Activated T-cell treated with anti-CD3 and anti-CD28 coated beads, Interleukin-2, amount 50 U/mL, for 4 hours (primary cell): ENCODE results near the gene CPB2. TPM values are rescaled to one million over a fixed set of nuclear protein-coding genes. Genes with fewer than 3 reads are reported as not detected.

Source experiments
- ATAC-seq, 2 donors: fragments of 200-7000 bp; cut with Tn5 transposase; one replicate each; pipeline ENCODE4 v1.10.0; 2021
- DNase-seq: peaks from one replicate; pipeline ENCODE4 v3.0.0-alpha.2; 2020
- H3K27me3 Mint-ChIP-seq: one replicate; pipeline ENCODE4 v1.8.0; 2021; ENCODE audit warnings: low read depth, mixed read lengths
- H3K36me3 Mint-ChIP-seq: one replicate; pipeline ENCODE4 v1.8.0; 2022; ENCODE audit warnings: mixed read lengths; ENCODE audit not compliant: insufficient read depth
- H3K4me1 Mint-ChIP-seq: one replicate; pipeline ENCODE4 v1.8.0; 2021; ENCODE audit warnings: low read depth, mixed read lengths
- H3K4me3 Mint-ChIP-seq: one replicate; pipeline ENCODE4 v1.8.0; 2021; ENCODE audit warnings: mild to moderate bottlenecking, moderate library complexity, mixed read lengths
- H3K9me3 Mint-ChIP-seq: one replicate; pipeline ENCODE4 v1.8.0; 2021; ENCODE audit warnings: mixed read lengths
- total RNA-seq, 3 donors: library from RNA; stranded (reverse); gene quantifications; one replicate each; pipeline ENCODE4 v1.2.1, GENCODE V29; 2021

Gene CPB2, protein sequence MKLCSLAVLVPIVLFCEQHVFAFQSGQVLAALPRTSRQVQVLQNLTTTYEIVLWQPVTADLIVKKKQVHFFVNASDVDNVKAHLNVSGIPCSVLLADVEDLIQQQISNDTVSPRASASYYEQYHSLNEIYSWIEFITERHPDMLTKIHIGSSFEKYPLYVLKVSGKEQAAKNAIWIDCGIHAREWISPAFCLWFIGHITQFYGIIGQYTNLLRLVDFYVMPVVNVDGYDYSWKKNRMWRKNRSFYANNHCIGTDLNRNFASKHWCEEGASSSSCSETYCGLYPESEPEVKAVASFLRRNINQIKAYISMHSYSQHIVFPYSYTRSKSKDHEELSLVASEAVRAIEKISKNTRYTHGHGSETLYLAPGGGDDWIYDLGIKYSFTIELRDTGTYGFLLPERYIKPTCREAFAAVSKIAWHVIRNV
- total RNA-seq = under 1 TPM; 0.11 to 0.23 (median 0.21) TPM

DNA sequence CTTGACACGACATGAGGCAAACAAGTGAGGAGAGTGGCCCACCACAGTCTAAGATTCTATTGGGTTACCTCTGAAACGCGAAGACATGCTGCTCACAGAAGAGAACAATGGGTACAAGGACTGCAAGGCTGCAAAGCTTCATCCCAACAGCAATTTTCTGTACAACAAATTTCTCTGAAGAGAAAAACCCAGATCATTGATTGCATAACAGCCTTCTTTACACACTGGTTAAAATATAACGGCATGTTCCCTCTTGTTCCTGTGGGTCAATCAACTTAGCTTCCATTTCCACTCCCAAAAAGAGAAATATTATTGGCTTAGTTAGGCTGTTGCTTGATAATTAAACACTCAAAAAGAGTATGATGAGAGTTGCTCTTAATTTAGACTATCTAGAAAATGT, at the start of gene CPB2:
TSS of gene CPB2 (minus strand) at position 166 of the 400 bp plus-strand sequence. CDS start at position 142, 24 bp downstream.
- Mint-ChIP-seq H3K36me3 (no peaks in the 10 kb centered on the region), H3K9me3 (no peaks in the 10 kb centered on the region), H3K27me3 (peaks cover 7% of the 10 kb centered on the region), H3K4me3 (no peak within 1 kb of the TSS), H3K4me1 (peaks cover 9% of the 10 kb centered on the region)
- DNase-seq = no peak
- ATAC-seq = no peak

DNA sequence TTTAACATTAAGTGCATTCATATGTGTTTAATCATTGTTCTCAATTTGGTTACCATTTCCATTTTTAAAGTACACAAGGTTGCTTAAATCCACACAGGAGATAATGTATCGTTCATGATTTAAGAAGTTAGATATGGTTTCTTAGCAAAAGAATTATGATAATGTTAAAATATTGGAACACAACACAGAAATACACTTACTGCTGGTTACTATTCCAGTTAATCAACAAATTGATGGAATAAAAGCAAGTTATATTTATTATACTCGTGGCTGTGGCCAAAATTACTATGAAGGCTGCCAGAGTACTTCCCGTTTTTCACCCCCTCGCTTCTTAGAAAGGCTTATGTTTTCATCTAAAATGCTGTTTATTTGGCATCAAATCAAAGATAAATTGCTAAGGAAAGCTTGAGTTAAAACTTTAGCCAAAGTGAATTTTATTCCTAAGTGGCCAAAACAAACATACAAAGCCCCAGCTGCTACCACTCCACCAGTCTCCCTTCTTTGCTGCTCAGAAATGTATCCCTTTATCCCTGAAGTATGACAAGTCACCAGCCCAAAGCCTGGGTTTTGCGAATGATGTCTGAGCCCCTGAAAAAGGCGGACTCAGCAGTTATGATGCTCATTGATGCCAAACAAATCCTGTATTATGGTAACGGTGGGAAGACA, 49.4 kb upstream of the CPB2 start:
- H3K4me3 Mint-ChIP-seq = no peak overlapping the region
- H3K4me1 Mint-ChIP-seq = peaks cover 45% of the 10 kb centered on the region
- no peaks in the 10 kb centered on the region for H3K27me3 Mint-ChIP-seq
- peaks cover 66% of the 10 kb centered on the region for H3K36me3 Mint-ChIP-seq
- ATAC-seq = no peak
- no peak for DNase-seq
- no peaks in the 10 kb centered on the region for H3K9me3 Mint-ChIP-seq

DNA sequence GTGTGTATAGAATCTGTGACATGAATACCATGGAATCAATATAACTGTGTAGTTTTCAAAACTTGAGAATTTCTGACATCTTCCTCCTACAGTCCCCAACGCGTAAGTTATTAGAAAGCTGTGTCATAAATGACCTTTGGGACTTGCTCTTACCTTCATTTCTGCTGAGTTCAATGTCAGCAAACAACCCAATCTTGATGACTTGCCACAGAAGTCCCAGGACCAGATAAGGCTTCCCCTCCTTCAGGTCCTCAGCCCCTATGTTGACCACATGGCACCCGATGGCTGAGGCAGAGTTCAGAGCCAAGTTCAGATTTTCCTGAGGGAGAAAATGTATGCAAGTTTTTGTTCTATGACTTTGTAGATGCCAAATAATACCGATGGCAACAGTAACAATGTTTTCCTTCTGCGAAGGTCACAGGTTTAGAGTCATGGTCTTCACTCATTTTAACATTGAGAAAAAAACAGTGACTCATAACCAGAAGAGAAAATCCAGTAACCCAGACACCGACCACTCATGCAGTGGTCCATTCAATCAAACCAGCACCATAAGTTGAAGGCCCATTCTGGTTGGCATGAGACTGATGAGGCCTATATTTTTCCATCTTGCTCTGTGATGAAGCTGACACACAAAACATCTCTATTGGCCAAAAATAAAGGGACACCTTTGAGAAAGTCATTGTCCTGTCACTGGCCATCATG, 47.9 kb upstream of the CPB2 start:
- peak in 1 of 2 donors; percentile 25 for ATAC-seq
- Mint-ChIP-seq H3K4me3 (no peak overlapping the region), H3K4me1 (peaks cover 38% of the 10 kb centered on the region), H3K27me3 (no peaks in the 10 kb centered on the region), H3K9me3 (no peaks in the 10 kb centered on the region), H3K36me3 (peaks cover 62% of the 10 kb centered on the region)
- DNase-seq = no peak

DNA sequence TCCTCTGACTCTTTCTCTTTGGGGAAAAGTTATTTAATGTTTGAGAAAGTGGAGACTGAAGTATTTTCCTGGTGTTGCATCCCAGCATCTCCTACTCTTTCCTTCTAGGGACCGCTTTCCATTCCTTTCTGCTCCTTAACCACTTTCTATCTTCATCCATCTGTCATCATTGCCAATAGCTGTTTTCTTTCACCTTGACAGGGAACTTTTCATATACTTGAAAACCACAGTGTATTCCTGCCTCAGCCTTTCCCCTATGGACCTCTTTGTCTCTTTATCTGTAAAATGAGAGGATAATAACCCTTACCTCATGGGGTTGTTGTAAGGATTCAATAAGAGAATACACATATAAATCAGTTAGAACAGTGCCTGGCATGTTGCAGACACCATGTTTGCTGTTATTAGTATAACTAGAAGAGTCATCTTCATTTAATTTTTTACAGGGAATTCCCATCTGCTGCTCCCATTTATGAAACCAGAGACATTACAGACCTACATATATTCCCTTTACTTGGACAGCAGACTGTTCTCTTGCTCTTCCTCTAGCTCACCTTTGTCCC, 45.4 kb upstream of the CPB2 start:
- ATAC-seq (peak in 1 of 2 donors; percentile 16), DNase-seq (no peak)
- no peaks in the 10 kb centered on the region for H3K27me3 Mint-ChIP-seq
- H3K9me3 Mint-ChIP-seq = no peaks in the 10 kb centered on the region
- peaks cover 38% of the 10 kb centered on the region for H3K4me1 Mint-ChIP-seq
- no peak overlapping the region for H3K4me3 Mint-ChIP-seq
- peaks cover 70% of the 10 kb centered on the region for H3K36me3 Mint-ChIP-seq

DNA sequence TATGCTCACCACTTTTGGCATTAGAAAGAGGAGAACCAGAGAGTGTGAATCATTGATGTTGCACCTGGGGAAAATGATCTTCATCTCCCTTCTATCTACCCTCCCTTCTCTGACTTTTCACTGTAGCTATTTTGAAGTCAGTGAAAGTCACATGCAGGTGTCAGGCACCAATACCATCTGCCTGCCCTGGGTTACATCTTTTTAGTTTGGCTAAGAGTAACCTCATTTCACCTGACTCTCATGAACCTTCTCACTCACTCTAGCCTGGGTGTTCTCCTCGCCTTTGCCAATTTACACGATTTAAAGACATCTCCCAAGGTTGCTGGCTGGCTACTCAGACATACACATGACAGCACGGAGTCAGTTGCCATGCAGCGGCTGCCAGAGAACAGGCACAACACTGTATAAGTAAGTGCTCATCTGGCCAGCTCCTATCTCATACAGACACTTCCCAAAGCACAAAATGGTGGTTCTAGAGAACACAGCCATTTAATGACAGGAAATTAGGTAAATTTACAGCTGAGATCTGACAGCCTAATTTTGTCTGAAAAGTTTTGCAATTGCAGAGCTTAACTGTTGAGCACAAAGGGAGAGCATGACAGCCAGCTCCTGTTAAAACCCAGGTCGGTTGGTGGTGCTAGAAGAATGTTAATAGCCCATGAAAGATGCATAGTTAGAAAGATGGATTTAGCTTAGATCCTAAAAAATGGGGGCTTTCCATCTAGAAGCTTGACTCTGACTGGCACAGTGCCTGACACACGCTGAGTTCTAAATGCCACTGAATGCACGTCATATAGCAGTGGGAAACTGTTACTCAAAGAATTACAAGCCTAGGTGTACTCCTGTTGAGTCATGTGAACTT, 44.7 kb upstream of the CPB2 start:
- no peak overlapping the region for H3K4me3 Mint-ChIP-seq
- peaks cover 73% of the 10 kb centered on the region for H3K36me3 Mint-ChIP-seq
- peak; percentile 25 for DNase-seq
- peaks cover 41% of the 10 kb centered on the region for H3K4me1 Mint-ChIP-seq
- H3K27me3 Mint-ChIP-seq = no peaks in the 10 kb centered on the region
- ATAC-seq = peak; percentile 92 to 95
- H3K9me3 Mint-ChIP-seq = no peaks in the 10 kb centered on the region

DNA sequence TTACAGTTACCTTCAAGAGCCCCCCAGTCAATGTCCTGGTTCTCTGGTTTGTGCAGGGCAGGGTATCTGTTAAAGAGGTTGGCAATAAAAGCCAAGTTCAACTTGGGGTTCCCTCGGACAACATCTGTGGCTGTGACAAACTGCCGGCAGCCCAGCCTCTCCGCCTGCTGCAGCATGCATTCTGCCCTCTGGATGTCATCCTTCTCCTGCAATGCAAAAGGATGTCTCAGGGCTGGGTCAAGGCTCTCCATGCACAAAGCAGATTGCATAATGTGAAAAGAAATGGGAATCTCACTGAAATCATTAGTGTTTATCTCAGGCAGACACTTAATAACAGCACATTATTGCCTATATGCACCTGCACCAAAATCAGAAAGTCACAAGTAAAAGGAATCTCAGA, 42.1 kb upstream of the CPB2 start:
- H3K4me3 Mint-ChIP-seq = no peak overlapping the region
- peaks cover 27% of the 10 kb centered on the region for H3K4me1 Mint-ChIP-seq
- peaks cover 65% of the 10 kb centered on the region for H3K36me3 Mint-ChIP-seq
- no peaks in the 10 kb centered on the region for H3K9me3 Mint-ChIP-seq
- H3K27me3 Mint-ChIP-seq = no peaks in the 10 kb centered on the region
- ATAC-seq (no peak), DNase-seq (no peak)

DNA sequence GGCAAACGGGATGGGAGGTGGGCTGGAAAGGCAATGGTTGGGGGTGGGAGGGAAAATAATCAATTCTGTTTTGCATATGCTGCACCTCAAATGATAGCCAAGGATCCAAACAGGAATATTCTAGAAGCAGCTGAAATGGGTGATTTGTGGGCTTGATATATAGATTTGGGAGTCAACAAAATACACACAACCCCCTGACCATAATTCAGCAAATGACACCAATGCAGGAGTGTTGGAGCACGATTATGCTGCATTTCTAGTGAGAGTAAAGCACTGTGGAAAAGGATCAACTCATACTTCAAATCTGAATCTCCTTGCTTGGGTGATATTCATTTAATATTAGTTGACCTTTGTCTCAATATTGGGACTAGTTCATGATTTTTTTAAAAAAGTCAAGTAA, 41.1 kb upstream of the CPB2 start:
- Mint-ChIP-seq H3K4me3 (no peak overlapping the region), H3K9me3 (no peaks in the 10 kb centered on the region), H3K36me3 (peaks cover 67% of the 10 kb centered on the region), H3K27me3 (no peaks in the 10 kb centered on the region), H3K4me1 (peaks cover 26% of the 10 kb centered on the region)
- DNase-seq (no peak), ATAC-seq (no peak)

DNA sequence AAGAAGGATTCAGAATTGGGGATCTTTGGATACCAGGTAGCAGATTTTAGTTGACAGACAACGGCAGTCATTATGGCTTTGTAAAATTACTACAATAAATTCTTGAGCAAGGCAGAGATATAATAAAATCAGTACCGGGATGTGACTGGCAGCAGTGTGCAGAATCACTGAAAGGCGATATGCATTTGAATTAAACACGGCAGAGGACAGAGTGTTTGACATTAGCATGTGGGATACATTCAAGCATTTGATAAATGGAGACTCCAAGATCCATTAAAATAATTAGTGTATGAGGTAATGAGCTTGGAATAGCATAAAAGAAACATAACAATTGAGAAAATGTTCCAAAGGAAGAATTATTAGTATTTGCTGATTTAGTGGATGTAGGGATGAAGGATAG, 40.3 kb upstream of the CPB2 start:
- H3K36me3 Mint-ChIP-seq = peaks cover 64% of the 10 kb centered on the region
- H3K4me1 Mint-ChIP-seq = peaks cover 26% of the 10 kb centered on the region
- H3K27me3 Mint-ChIP-seq = no peaks in the 10 kb centered on the region
- H3K9me3 Mint-ChIP-seq = no peaks in the 10 kb centered on the region
- no peak for DNase-seq
- no peak overlapping the region for H3K4me3 Mint-ChIP-seq
- ATAC-seq = no peak

DNA sequence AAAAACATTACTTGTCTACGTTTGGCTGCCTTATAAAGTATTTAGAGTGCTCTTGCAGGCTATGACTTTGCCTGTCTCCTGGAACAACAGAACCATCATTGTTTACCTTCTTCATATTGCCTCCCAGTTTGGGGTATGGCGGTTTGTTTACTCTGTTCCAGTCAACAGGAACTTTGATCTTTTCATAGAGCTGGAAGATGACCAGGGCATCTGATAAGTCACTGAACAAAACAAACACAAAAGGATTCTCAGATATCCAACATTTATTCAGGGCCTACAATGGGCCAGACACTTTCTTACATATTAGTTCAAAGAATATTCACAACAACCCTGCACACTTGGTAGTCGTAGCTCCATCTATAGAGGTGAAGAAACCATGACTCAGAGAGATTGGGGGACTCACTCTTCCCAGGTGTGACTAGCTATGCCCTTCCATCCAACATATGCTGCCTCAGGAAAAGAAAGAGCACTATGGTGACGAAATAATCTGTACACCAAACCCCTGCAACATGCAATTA, 38.4 kb upstream of the CPB2 start:
- DNase-seq (no peak), ATAC-seq (no peak)
- Mint-ChIP-seq H3K4me3 (no peak overlapping the region), H3K36me3 (peaks cover 57% of the 10 kb centered on the region), H3K27me3 (no peaks in the 10 kb centered on the region), H3K9me3 (no peaks in the 10 kb centered on the region), H3K4me1 (peaks cover 21% of the 10 kb centered on the region)

DNA sequence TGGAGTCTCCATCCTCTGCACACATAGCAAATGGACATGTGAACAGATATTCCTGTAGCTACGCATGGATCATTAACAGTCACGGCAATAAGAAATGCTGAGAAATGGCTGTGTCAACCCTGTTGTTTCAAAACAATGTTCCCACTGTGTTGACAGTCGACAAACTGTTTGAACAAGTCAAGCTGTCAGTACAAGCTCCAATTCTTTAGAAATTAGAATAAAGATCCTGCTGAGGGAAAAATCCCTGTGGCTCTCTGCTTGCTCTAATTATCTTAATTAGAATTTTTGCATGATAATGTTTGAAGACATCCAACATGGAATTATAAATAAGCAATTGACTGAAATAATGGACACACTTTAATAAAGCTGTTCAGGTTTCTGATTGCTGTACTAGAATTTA, 37.9 kb upstream of the CPB2 start:
- Mint-ChIP-seq H3K36me3 (peaks cover 57% of the 10 kb centered on the region), H3K4me1 (peaks cover 24% of the 10 kb centered on the region), H3K4me3 (no peak overlapping the region), H3K27me3 (no peaks in the 10 kb centered on the region), H3K9me3 (no peaks in the 10 kb centered on the region)
- DNase-seq = no peak
- no peak for ATAC-seq

DNA sequence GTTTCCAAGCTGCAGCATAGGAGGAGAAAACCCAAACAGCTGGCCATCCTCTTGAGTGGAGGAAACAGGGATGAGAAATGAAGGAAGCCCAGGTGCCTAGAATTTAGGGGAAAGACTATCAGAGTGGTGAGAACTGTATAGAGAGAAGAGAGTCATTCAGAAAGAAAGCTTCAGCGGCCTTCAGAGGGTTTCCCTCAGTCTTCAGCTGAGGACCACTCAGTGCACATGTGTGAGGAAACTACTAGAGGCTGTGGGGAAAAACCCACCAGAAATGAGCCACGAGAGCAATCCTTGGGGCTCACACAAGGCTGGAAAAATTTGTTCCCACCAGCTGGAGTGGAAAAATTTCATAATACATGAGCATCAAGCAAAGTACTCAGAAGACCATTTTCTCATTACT, 35.2 kb upstream of the CPB2 start:
- peak in 1 of 2 donors; percentile 51 for ATAC-seq
- Mint-ChIP-seq H3K9me3 (no peaks in the 10 kb centered on the region), H3K27me3 (no peaks in the 10 kb centered on the region), H3K4me1 (peaks cover 31% of the 10 kb centered on the region), H3K4me3 (no peak overlapping the region), H3K36me3 (peaks cover 57% of the 10 kb centered on the region)
- no peak for DNase-seq

DNA sequence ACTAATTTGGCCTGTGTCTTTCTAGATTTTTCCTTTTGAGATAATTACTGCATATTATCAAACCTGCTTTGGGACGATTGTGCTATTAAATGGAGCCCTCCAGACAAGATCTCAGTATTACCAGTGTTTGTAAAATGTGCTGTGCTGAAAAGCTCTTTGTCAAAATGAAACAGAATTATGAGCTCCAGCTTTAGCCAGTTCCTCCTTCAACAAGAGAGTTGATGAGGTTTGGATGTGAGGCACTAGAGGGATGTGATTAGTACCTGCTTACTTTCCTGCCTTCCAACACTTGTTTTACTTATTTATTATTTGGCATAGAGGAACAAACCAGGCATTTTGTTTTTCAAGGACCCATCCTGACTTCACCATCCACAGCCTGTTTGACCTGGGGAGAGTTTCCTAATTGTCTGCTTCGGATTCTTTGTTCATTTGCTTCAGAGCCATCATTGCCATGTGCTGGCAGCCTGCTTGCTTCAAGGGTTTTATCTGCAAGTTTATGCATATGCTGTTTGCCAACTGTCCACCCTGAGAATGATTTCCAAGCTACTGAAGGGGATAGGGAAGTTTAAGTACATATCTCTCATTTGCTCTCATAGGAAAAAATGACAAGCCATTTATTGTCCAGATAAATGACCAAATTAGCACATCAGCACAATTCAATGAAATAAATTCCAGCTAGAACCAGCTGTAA, 32.9 kb upstream of the CPB2 start:
- DNase-seq = no peak
- no peaks in the 10 kb centered on the region for H3K27me3 Mint-ChIP-seq
- H3K4me3 Mint-ChIP-seq = no peak overlapping the region
- H3K4me1 Mint-ChIP-seq = peaks cover 28% of the 10 kb centered on the region
- no peak for ATAC-seq
- peaks cover 52% of the 10 kb centered on the region for H3K36me3 Mint-ChIP-seq
- H3K9me3 Mint-ChIP-seq = no peaks in the 10 kb centered on the region

DNA sequence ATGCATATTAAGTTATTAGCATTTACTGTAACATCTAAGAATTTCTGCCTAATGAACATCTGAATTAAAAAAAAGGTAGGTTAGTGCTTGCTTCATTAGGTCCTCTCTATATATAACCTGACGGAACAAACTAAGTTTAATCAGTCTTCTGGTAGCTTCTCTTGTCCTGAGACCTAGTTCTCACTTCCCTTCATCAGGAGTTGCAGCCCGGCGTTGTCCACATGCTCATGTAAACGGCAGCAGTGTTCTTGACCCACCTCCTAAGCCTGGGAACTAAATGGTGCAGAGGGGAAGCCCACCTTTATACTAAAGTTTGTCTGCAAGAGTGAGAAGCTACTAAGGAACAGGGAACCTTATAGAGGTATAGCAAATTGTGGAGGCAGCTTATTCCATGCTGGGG, 31.9 kb upstream of the CPB2 start:
- H3K4me1 Mint-ChIP-seq = peaks cover 31% of the 10 kb centered on the region
- no peak overlapping the region for H3K4me3 Mint-ChIP-seq
- H3K9me3 Mint-ChIP-seq = no peaks in the 10 kb centered on the region
- no peaks in the 10 kb centered on the region for H3K27me3 Mint-ChIP-seq
- no peak for DNase-seq
- peaks cover 56% of the 10 kb centered on the region for H3K36me3 Mint-ChIP-seq
- ATAC-seq = no peak
